ENCODE measurements around the gene SRRM5.
A peak's percentile ranks its signal among the peaks of the same experiment; 100 is the strongest.
"Not testable (repeated sequence)": the region's sequence is repeated elsewhere in the genome, so short reads cannot be mapped to it uniquely, and the experiment has no call there.

Gene SRRM5, protein sequence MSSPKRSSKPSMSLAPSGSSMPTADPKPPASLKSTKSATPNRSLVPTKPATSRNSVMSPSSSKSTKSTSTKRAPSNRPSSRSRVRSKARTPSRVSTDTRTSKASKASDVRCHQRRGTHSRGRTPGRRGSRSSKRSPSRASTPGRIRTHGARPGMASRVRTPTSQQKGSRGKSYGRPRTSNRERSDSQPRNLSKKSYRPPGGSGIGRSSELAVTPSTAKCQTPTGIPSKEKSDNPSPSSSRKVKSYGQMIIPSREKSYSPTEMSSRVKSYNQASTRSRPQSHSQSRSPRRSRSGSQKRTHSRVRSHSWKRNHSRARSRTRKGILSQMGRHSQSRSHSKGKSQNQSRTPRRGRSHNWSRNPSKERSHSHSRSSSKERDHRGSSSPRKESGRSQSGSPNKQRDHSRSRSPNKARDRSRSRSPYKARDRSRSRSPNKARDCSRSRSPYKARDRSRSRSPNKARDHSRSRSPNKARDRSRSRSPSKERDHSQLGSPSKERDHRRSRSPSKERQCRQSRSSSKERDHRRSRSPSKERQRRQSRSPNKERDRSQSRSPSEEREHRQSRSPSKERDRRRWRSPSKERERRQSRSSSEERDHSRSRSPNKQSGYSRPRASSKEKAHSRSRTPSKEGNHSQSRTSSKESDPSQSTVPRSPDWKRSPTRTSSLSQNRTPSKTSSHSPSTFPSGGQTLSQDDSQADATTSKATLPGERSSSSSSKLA
- 0.46 to 1.1 (median 0.60) reads per million in 4 donors for total RNA-seq

- no peak for DNase-seq
Observed at GRCh38 chr19:43611788-43612187, at the start of gene SRRM5. SRRM5 (plus strand) TSS chr19:43612088; CDS start chr19:43612122, 34 bp downstream.

- DNase-seq = peak in 1 of 5 donors; percentile 7
Observed at GRCh38 chr19:43562226-43562697, 49.6 kb upstream of the SRRM5 start.

DNA sequence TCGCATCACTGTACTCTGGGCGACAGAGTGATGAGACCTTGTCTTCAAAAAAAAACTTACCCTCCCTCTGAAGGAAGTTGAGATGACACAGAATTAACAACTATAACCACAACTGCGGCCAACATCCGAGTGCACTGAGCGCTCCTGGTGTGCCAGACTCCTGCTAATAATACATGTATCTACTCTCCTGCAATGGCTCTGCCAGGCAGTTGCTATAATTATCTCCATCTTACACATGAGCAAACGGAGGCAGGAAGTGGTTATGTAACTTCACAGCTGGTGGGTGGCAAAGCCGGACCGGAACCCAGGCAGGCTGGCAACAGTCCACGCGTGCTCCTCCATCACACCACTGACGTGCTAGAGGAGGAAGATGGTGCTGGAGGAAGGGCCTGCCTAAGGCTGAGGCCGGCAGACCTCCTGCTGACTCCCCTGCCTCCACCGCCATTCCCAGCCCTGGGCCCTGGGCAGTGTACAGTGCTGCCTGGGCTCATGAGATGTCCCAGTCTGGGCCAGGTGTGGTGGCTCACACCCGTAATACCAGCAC is 49.1 kb upstream of the SRRM5 start:
- peak; percentile 49 to 94 (median 66) for DNase-seq

DNA sequence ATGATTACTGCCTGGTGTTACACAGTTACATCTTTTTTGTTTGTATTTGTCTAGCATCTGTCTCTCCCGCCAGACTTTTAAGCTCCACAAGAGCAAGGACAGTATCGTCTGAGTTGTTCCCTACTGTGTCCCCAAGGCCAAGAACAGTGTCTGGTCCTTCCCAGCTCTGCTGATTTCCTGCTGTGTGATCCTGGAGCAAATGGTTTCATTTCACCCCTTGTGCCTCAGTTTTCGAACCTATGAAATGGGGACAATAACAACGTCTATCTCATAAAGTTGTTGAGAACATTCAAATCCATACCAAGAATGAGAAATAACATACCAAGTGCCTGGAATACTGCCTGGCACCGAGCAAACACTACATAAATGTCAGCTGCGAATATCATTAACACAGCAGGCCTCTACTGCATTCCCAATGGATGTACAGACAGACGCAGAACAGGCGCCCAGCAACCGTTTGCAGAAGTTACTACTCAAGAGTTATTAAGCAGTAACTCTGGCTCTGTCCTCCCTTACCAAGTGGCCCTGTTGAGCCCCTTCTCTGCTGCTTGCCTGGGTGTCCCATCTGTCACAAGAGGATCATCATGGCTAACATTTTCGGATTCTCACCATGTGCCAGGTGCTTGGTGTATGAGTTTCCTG is 48.0 kb upstream of the SRRM5 start:
- DNase-seq = no peak

DNA sequence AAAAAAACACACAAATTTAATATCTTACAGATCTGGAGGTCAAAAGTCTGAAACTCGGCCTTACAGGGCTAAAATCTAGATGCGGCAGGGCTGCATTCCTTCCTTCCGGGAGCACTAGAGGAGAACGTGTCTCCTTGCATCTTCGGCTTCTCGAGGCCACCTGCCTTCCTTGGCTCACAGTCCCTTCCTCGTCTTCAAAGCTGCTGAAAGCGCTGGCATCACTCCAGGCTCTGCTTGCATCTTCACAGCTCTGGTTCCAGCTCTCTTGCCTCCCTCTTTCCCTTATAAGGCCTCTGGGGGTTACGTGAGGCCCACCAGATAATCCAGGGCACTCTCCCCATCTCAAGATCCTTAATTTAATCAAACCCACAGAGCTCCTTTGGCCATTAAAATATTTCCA is 47.1 kb upstream of the SRRM5 start:
- no peak for DNase-seq

DNA sequence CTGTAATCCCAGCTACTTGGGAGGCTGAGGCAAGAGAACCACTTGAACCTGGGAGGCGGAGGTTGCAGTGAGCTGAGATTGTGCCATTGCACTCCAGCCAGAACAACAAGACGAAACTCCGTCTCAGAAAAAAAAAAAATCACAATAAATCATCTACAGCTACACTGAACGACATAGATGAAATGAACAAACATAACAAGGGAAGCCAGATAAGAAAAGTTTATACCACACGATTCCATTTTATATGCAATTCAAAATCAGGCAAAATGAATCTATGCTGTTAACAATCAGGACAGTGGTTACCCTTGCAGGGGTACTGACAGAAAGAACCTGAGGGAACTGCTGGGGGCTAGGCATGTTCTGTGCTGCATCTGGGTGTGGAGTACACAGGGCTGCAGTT is 42.2 kb upstream of the SRRM5 start:
- no peak for DNase-seq

DNA sequence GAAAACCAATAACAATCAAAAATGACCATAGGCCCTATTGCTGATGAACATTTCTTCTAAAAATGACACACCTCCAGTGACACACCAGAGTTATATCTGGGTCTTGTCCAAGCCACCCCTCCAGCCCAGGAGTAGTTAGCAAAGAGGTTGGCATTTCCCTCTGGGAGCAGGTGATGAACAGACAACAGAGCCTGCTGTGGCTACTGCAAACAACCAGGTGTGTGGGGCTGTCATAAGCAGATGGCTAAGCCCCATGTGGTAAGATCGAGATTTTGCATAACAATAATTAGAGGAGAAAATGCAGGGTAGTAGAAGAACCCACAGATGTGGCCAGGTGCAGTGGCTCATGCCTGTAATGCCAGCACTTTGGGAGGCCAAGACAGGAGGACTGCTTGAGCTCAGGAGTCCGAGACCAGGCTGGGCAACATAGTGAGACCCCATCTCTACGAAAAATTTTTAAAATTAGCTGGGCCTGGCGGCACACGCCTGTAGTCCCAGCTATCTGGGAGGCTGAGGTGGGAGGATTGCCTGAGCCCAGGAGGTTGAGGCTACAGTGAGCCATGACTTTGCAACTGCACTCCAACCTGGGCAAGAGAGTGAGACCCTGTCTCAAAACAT is 41.6 kb upstream of the SRRM5 start:
- DNase-seq = no peak

DNA sequence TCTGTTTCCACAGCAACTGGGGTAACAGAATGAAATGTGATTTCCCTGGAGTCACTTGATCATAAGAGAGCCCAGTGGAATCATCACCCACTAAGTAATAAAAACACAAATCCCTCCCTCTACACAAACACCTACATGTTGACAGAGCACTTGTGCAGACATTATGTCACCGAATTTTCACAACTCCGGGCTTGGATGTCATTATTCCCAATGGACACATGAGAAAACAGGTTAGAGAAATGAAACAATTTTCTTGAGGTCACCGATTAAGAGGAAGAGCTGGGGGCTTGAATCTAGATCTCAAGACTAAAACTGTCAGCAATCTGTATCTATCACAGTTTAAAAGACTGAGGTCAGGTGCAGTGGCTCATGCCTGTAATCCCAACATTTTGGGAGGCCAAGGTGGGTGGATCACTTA is 39.7 kb upstream of the SRRM5 start:
- DNase-seq = no peak

- no peak for DNase-seq
Observed at GRCh38 chr19:43574424-43575155, 37.3 kb upstream of the SRRM5 start.

- DNase-seq = peak; percentile 95 to 99 (median 97)
Observed at GRCh38 chr19:43575156-43575950, 36.5 kb upstream of the SRRM5 start, which contains the start of the genes PINLYP and XRCC1. PINLYP (plus strand) TSS chr19:43575801; CDS start chr19:43577192, 1,391 bp downstream. XRCC1 (minus strand) TSS chr19:43575527; CDS start chr19:43575458, 69 bp downstream.

DNA sequence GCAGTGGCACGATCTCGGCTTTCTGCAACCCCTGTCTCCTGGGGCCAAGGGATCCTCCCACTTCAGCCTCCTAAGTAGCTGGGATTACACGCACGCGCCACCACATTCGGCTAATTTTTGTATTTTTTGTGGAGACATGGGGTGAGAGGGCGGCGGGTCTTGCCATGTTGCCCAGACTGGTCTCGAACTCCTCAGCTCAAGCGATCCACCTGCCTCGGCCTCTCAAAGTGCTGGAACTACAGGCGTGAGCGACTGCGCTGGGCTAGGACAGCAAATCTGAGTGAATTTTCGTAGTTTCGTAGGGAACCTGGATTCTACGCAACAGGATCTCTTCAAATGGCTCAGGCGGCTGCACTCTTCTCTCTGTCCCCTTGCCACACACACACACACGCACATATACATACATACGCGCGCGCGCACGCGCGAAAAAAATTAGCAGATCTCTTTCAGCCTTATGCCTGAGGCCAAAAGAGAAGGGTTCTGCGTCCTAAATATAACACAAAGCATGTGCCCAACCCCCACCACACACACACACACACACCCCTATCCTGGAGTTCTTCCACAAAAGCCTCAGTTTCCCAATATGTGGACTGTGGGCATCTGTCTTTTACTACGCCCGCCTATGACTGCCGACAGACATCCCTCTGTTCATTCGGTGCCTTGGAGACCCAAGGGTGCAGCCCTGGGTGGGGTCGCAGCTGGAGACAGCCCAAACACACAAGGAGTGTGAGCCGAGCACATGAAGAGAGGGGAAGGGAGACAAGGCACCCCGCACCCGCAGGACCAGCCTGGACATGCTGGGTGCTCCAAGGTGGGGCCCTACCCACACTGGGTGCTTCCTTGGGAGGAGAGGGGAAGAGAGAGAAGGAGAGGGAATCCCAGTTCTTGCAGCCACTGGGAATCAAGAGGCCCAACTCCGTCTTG is 35.7 kb upstream of the SRRM5 start:
- DNase-seq = no peak

DNA sequence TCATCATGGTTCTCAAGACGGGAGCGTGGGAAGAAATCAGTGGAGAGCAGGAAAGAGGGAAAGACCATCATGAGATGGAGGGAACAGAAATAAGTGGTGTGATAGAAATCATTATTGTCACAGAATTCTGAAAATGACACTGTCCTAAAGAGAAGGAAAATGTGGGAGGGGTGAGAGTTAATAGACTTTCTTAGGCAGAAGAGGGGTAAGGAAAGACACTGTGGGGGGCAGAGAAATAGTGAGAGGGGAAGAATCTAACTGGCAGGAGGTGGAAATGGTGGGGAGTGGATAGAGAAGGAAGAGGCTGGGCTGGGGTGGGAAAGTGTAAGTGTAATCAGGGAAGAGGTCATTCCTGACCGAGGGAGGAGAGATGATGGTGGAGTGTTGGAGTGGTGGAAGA is 33.1 kb upstream of the SRRM5 start:
- no peak for DNase-seq

- no peak for DNase-seq
Observed at GRCh38 chr19:43581467-43581866, 30.4 kb upstream of the SRRM5 start.

DNA sequence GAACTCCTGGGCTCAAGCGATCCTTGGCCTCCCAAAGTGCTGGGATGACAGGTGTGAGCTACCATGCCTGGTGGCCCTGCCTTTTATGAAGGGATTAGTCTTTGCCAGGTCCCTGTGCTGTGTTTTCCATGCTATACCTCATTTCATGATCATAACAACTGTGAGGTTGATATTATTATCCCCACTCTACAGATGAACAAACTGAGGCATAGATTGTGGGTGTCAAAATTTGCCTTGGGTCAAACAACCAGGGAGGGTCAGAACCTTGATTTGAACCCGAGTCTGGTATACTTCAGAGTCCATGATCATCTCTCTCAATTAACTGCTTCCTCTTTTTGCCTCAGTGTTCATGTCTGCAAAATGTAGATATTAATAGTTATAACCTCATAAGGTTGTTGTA is 29.4 kb upstream of the SRRM5 start:
- DNase-seq = no peak

GRCh38 chr19:43584484-43584883 is 27.4 kb upstream of the SRRM5 start:
- no peak for DNase-seq

GRCh38 chr19:43586346-43586745 is 25.5 kb upstream of the SRRM5 start:
- no peak for DNase-seq

DNA sequence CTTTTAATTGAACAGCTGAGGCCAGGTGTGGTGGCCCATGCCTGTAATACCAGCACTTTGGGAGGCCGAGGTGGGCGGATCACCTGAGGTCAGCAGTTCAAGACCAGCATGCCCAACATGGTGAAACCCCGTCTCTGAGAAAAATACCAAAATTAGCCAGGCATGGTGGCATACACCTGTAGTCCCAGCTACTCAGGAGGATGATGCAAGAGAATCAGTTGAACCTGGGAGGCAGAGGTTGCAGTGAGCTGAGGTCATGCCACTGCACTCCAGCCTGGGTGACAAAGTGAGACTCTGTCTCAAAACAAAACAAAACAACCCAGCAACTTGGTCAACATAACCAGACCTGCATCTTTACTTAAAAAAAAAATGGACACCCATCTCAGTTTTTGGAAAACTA is 24.9 kb upstream of the SRRM5 start:
- not testable (repeated sequence) for DNase-seq

DNA sequence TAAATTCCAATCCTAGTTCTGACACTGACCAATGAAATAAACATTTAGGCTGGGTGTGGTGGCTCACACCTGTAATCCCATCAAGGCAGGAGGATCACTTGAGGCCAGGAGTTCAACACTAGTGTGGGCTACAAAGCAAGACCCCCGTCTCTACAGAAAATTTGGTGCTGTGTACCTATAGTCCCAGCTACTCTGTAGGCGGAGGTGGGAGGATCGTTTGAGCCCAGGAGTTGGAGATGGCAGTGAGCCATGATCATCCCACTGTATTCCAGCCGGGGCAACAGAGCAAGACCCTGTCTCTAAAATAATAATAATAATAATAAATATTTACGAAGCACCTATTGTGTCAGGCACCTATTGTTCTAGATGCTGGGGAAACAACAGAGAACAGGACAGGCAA is 22.6 kb upstream of the SRRM5 start:
- DNase-seq = no peak

DNA sequence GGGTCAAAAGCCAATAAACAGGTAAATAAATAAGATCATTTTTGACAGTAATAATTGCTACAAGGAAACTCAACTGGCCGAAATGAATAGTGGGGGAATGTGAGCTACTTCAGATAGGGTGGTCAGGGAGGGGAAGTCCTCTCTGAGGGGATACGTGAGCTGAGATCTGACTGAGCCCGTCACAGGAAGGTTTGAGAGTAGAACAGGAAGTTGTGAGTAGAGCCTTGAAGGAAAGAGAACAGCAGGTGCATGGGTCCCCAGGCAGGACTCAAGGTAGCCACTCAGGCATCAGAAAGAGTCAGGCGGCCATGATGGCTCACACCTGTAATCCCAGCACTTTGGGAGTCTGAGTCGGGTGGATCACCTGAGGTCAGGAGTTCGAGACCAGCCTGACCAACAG is 22.2 kb upstream of the SRRM5 start:
- no peak for DNase-seq
